GM18870 (cell line): ENCODE results near the gene ZNF724.
"Not testable (repeated sequence)": the region's sequence is repeated elsewhere in the genome, so short reads cannot be mapped to it uniquely, and the experiment has no call there.

Experiments
- ATAC-seq: cut with Tn5 transposase; IDR thresholded peaks from one replicate; pipeline ENCODE4 v1.9.1; 2021; ENCODE audit warnings: moderate library complexity; ENCODE audit not compliant: unreplicated experiment

The ZNF724 gene

DNA sequence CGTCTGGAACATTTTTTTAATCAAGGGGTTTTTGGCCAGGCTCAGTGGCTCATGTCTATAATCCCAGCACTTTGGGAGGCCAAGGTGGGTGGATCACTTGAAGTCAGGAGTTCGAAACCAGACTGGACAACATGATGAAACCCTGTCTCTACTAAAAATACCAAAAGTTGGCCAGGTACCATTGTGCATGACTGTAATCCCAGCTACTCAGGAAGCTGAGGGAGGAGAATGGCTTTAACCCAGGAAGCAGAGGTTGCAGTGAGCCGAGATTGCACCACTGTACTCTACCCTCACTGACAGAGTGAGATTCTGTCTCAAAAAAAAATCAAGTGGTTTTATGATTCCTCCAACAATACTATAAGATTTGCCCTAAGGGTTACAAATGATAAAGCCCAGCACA, 3.1 kb upstream of the ZNF724 start:
- ATAC-seq = not testable (repeated sequence)

DNA sequence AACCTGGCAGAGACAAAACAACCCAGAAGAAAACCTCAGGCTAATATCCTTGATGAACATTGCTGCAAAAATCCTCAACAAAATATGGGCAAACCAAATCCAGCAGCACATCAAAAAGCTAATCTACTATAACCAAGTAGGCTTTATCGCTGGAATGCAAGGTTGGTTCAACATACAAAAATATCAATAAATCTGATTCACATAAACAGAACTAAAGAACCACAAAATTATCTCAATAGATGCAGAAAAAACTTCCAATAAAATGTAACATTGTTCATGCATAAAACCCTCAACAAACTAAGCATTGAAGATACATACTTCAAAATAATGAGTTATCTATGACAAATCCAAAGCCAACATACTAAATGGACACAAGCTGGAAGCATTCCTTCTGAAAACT, 8.8 kb downstream of the ZNF724 start:
- no peak for ATAC-seq

DNA sequence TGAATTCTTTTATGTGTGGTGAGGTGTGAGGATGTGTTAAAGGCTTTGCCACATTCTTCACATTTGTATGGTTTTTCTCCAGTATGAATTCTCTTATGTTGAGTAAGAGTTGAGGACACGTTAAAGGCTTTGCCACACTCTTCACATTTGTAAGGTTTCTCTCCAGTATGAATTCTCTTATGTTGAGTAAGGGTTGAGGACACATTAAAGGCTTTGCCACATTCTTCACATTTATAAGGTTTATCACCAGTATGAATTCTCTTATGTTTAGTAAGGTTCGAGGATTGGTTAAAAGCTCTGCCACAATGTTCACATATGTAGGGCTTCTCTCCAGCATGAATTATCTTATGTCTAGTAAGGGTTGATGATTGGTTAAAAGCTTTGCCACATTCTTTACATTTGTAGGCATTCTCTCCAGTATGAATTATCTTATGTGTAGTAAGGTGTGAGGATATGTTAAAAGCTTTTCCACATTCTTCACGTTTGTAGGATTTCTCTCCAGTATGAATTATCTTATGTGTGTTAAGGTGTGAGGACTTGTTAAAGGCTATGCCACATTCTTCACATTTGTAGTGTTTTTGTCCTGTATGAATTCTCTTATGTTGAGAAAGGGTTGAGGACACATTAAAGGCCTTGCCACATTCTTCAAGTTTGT, 27.1 kb downstream of the ZNF724 start:
- ATAC-seq = no peak

DNA sequence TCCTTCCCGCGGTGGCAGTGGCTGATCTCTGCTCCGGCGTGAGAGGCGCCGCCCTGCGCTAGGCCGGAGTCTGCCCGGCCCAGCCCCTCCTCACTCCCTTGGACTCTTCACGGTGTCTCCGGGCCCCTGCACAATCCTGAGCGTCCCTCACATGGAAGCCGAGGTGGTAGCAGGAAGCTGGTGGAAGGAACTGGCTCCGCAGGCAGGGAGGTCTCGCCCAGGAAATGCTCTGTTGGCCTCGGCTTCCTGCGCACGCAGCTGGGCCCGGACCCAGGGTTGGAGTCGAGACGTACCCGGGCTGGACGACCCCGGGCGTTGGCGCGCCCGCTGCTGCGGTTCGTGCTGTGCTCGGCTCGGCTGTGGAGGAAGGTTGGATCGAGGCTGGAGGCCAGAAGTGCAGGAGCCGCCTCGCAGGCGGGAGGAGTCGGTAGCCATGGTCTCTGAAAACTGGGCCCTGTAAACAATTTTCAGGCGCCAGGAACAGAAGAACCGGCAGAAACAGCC, 46.3 kb downstream of the ZNF724 start:
- no peak for ATAC-seq

DNA sequence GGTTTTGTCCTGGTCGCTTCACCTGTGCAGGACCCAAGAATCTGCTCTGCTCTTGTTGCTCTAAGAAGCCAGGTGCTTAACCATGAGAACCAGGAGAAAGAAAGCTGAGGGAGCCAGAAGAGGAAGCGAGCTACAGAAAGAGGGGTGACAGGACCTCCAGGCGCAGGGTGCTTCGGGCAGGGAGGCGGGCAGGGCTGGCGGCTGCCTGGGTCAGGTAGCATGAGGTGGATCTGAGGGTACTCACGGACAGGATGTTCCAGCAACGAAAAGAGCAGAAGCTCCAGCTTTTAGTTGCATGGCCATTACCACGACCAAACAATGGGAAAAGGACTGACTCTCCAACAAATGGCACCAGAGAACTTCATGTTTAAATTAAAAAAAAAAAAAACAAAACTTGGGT, 59.9 kb downstream of the ZNF724 start:
- ATAC-seq = no peak

DNA sequence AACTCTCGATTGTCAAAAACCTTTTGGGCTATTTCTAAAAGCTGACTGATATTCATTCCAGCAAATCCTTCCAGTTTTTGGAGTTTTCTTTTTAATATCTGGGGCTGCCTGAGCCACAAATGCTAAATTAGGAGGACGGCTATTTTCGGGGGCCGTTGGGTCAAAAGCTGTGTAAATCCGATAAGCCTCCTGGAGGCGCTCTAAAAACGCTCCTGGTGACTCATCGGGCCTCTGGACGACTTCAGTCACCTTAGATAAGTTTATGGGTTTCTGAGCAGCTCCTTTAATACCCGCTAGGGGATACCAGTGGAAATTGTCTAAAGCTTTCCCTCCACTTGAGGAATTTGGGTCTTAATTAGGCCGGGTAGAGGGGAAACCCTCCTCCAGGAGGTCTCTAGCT, 66.9 kb downstream of the ZNF724 start:
- ATAC-seq = no peak
